ACHN (cell line): Measurements from ENCODE around the gene CBFA2T3.
"Not testable (repeated sequence)": the region's sequence is repeated elsewhere in the genome, so short reads cannot be mapped to it uniquely, and the experiment has no call there.

ENCODE experiments used
- DNase-seq: peaks from one replicate; pipeline ENCODE4 v3.0.0-alpha.2; 2015
- in situ Hi-C: cut with HindIII; loops from 2 replicates; pipeline ENCODE4 v1.10.0; 2017; ENCODE audit warnings: low sequenced_read_pairs, low pct_ligation_motif_present, low pct_unique_long_range_greater_than_20kb

The CBFA2T3 gene

DNA sequence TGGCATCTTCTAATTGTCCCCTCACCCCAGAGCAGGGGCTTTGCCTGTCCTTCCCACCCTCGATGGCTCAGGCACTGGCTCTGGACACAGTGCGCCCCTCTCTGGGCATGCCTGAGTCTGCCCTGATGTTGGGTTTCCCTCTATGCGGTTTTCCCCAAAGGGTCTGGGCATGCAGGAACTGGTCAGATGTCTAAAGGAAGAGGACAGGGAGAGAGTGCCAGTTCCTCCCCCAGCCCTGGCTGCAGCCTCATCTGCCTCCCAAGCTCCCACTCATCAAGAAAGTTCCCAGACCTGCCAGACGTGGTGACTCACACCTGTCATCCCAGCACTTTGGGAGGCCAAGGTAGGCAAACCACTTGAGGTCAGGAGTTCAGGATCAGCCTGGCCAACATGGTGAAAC is 69.2 kb downstream of the CBFA2T3 start:
- in situ Hi-C loops: no loop called here

DNA sequence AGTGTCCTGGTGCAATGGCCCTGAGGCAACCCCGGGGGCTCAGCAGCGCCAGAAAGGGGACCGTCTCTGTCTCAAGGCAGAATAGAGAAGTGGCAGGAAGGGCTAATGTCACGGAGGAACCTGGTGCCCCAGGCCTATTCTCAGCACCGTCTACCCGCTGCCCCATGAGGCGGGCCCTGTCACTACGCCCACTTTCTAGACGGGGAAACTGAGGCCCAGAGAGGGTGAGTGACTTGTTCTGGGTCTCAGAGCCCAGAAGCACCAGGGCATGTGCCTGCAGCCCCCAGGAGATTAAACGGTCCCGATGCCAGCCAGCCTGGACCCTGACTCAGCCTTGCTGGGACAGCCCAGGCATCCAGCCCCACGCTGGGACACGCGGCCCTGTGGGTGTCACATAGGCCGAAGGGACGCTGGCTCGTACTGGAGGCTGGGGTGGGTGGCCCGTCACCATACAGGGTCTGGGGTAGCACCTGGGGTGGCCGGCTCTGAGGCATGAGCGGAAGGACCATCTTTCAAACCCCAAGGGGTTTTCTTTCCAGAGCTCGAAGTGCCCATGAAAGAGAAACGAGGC is 70.4 kb downstream of the CBFA2T3 start:
- in situ Hi-C loops: no loop called here
- no peak for DNase-seq

More for the DNA sequence above, 69.2 kb downstream of the CBFA2T3 start:
- DNase-seq: peak; percentile 12

DNA sequence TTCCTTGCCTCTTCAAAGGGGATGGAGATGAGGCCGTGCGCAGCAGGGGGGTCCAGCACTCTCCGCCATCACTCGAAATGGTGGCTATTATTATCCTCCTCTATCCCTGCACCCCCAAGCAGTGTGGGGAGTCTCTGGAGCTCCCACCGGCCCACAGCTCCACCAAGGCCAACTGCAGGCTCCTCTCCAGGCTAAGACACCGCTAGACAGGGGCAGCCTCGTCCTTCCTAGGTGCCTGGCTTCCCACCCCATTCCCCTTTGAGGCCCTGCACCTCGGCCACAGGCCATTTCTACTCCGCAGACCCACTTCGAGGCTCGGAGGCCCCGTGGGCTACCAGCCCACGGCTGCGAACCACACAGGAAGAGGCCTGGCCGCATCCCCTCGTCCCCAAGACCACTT is 71.0 kb downstream of the CBFA2T3 start:
- no peak for DNase-seq
- in situ Hi-C loops: no loop called here

DNA sequence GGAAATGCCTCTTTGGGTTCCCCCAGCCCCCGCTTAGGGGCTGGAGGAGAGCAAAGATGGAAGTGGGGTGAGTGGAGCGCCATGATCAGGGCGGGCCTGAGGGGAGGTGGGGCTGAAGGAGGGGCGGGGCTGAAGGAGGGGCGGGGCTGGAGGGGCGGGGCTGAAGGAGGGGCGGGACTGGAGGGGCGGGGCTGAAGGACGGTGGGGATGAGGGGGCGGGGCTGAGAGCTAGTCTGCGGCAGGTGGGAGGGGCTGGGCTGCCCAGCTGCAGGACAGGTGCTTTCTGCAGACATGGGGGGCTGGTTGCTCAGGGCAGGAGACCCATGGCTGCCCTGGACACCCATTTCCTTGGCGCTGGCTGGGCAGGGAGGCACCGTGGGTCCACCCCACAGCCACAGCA is 71.4 kb downstream of the CBFA2T3 start:
- in situ Hi-C loops: no loop called here
- DNase-seq: no peak

DNA sequence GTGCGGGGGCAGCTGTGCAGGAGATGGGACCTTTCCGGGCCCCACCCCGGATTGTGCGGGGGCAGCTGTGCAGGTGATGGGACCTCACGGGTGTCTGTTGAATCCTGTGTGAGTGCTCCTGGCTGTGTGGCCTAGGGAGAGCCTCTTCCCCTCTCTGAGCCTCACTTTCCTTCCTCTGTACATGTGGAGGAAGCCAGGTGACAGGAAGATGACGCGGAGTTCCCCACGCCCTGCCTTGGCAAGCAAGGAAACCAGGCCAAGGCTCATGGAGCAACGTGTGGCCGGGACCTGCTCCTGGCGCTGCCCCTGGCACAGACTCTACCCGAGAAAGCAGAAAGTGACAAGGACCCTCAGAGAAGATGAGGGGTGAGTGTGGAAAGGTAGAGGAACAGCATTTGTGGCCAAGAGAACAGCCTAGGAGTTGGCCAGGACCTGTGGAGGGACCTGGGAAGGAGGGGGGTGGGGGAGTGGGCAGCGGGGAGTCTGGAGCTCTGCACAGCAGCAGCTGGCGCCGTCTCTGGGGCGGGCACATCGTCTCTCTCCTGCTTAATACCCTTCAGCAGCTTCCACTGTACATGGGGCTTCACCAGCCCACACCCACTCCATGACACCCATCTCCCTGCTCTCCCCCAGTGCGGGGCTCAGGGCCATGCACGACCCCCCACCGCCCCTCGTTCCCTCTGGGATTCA is 72.2 kb downstream of the CBFA2T3 start:
- in situ Hi-C loops: no loop called here
- no peak for DNase-seq

DNA sequence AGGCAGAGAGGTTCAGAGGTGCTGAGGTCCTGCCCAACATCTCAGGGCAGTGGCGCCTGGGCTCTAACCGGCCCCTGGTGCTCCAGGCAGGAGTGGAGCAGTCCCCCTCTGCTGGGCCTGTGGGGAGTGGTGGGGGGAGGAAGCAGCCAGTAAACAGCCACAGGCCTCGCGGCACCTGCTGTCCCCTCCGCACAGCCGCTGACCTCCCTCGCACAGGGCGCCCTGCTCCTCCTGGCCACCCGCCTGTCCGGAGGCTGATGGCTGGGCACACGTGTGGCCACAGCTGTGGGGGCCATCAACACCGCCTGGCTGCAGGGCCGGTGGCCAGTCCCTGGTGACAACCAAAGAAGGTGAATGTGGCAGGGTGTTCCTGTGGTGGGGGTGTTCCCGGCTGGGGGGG is 73.7 kb downstream of the CBFA2T3 start:
- in situ Hi-C loops: no loop called here
- DNase-seq: no peak

DNA sequence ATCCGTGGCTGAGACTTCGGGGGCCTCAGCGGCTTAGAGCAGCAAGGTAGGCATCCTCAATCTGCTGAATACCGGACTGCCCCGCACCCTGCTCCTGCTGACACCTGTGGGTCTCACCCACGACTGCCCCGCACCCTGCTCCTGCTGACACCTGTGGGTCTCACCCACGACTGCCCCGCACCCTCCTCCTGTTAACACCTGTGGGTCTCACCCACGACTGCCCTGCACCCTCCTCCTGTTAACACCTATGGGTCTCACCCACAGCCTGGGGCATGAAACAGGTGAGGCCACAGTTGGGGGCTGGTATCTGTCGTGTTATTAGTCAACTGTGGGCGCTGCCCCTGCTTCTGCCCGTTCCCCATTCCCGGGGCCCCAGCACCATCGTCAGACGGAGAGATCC is 74.3 kb downstream of the CBFA2T3 start:
- in situ Hi-C loops: no loop called here
- DNase-seq: no peak

DNA sequence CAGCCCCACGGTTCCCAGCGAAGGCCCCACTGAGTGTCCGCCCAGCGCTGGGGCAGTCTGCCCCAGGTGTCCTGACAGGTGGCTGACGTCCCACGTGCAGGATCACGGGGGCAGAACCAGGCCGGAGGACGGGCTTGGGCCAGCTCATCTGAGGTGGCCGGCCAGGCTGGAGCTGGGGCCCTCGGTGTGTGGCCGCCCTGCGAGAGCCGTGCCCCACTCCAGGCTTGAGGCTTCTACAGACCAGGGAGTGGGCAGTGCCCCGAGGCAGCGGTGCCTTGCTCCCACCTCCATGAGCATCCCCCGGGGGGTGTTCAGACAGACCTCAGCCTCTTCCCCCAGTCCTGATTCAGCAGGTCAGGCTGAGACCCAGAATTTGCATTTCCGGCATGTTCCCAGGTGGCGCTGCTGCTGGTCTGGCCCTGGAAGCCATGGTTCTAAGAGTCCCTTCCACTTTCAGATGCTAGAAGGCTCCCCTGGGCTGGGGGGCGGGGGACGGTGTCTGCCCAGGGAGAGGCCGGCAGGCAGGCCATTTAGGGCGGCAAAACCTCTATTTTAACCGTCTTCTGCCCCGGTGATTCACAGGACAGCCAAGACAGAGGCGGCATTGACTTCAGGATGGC is 75.2 kb downstream of the CBFA2T3 start:
- DNase-seq: no peak

DNA sequence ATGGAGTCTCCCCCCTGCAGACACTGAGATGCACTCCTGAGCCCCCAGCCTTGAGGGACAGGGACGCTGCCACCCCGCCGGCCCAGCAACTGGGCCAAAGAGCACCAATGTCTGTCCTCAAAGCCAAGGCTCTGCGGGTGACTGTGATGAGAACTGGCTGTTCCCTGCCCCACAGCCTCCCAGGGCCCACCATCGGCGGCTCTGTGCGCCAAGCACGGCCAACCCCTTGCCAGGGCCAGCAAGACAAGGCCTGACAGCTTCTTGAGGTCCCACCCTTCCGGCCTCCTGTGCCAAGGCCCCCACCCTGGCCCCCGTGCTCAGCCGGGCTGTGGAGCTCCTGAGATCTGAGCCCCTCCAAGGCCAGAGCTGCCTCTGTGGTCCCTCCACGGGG is 76.3 kb downstream of the CBFA2T3 start:
- no peak for DNase-seq
- in situ Hi-C loops: no loop called here

More for the DNA sequence above, 75.2 kb downstream of the CBFA2T3 start:
- in situ Hi-C loops: no loop called here

DNA sequence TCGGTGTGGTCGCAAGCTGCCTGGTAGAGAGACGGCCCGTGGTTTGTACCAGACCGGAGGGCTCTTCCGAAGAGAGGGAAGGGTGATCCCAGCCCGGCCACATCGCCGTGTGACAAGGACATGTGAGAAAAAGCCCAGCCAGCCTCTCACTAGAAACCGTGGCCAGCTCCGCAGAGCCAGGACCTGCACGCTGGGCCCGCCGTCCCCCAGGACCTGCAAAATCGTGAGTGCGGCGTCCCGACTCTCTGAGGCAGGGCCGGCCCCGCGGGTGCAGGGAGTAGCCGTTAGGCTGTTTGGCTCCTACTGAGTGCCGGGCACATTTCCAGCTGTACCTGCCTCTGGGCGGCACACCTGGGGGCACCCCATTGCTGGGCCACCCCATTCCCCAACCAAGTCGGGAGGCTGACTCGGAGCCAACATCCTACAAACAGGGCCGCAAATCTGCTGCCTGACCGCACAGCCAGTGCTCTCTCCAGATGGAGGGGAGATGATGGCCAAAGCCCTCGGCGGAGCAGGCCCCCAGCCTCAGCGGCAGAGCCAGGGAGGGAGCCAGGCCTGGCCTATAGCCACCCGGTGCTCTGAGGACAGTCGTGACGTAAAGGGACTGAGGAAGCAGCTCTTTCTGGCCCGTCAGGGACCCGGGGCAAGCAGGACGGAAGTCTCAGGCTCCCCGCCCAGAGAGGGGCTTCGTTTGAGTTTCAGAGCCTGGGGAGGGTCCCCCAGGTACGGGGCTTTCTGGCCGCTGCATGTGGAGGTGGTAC is 76.9 kb downstream of the CBFA2T3 start:
- in situ Hi-C loops: no loop called here
- DNase-seq: no peak

DNA sequence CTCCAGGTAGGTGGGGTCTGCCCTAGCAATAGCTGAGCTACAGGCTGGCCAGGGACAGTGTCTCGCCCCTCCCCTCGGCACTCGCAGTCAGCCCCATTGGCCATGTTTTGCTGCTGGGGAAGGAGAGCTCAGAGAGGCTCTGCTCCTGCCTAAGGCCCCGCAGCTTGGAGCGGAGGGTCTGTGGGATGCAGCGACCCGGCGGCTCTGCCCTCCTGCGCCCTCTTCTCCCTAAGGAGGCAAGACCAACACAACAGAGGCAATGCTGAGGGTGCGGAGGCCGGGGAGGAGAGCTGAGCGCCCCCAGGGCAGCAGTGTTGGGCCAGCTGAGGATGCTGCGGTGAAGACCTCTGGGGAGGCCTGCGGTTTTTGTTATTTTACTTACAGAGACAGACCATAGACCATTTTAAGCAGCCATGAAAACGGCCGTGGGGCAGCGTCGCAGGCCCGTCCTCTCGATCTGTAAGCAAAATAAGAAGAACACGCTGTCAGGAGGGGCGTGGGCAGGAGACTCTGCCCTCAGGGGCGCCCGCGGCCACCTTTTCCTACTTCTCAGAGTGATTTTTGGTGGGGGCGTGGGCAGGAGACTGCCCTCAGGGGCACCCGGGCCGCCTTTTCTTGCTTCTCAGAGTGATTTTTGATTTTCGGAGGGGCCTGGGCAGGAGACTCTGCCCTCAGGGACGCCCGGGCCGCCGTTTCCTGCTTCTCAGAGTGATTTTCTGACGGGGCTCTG is 79.1 kb downstream of the CBFA2T3 start:
- in situ Hi-C loops: no loop called here
- DNase-seq: no peak

DNA sequence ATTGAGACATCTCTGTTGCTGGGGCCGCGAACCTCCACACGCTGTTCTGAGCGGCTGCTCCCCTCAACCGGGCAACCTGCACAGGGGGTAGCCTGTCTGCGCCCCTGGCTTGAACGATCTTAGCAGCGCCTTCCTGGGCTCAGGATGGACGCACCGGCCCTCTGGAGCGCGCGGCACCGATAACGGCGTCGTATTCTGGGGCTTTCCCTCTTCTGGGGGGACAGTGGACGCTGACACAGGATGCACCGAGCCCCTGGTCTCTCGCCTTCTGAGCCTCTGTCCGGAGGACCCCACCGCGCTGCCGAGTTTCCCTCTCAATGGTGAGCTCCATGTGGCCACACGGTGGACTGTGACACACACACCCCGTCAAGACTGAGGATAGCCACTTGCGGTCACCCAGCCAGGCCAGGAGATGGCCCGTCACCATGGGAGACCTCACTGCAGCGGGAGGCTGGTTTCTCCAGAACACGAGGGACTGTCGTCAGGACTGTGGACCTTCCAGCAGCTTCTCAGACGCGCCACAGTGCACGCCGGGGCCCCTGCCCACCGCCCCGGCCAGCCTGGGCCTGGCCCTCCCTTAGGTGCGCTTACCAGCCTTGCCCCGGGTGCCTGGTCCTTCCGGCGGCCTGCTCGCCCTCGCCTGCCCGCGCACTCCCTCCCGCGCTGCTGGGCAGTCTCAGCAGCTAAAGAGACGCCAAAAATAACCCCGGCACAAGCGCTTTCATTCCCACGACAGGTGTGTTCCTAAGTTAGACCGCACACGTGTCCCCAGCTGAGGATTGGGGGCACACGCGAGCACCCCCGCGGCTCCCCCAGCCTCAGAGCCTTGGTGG is 80.6 kb downstream of the CBFA2T3 start:
- in situ Hi-C loops: no loop called here
- DNase-seq: no peak

DNA sequence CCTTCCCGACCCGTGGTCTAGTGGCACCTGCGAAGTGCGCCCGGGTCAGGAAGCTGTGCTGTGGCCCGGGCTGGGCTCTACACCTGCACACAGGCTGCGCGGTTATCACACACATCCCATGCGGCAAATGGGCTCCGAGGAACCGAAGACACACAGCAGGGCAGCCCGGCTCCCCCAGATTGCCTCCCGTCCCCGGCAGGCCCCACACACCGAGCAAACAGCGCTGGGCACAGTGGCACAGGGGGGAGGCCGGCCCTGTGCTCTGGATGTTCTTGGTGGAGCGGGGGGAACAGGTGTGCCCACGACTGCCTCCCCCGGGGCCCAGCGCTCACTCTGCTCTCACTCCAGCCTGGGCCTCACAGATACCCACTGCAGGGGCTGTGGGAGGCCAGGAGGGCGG is 81.7 kb downstream of the CBFA2T3 start:
- no peak for DNase-seq
- in situ Hi-C loops: no loop called here

DNA sequence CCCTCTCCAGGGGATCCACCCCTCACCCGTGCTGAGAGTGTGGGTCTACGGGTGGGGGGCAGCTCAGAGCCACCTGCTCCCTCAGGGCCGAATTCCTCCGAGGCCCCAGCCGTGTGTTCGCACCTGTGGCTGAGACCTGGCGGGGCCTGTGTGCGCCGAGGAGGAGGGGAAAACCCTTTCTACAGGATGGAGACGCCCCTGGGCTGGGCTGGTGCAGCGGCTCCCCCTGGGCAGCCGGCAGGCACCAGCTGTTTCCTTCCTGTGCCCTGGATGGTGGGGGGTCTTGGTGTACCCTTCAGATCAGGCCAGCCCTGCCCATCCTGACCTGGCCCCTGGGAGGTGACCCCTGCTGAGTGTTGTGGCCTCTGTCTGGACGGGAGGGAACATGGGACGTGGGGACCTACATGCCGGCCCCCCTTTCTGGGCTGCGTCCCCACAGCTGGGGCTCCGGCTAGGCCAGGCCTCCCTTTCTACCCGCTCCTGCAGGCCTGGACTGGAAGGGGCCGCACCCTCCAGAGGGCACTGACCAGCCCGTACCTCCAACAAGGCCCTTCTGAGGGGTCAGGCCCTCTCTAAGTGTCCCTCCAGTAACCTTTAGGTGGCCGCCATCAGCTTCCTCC is 82.2 kb downstream of the CBFA2T3 start:
- in situ Hi-C loops: no loop called here
- no peak for DNase-seq

DNA sequence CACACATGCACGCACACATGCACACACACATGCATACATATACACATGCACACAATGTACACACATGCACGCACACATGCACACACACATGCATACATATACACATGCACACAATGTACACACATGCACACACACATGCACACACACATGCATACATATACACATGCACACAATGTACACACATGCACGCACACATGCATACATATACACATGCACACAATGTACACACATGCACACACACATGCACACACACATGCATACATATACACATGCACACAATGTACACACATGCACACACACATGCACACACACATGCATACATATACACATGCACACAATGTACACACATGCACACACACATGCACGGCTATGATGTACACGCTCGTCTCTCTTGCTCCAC is 82.7 kb downstream of the CBFA2T3 start:
- DNase-seq, in situ Hi-C loops: not testable (repeated sequence)

DNA sequence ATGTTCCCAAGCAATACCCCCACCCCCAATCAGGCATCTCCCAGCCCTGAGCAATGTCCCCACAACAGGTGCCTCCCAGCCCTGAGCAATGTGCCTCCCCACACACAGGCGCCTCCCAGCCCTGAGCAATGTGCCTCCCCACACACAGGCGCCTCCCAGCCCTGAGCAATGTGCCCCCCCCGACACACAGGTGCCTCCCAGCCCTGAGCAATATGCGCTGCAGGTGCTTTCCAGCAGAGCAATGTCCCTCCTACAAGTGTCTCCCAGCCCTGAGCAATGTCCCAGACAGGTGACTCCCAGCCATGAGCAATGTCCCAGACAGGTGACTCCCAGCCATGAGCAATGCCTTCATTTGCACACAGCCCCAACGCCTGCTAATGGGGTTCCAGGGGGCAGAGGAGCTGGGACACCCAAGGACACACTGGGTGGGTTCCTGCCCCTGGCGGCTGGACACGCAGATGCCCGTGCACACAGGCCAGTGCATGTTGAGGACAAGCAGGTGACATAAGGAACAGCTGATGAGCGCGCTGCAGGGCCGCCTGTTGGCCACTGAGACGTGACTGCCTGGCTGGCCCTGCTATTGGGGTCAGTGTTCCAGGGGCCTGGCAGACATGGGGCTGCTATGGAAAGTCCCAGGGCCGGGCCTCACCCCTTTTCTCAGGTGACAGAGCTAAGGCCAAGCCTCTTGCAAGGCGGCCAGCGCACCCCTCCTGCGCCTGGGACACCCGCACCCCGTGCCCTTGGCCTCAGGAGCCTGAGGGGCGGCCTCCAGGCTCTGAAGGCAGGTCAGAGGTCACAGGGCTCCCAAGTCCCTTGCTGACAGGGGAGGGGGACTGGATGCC is 83.7 kb downstream of the CBFA2T3 start:
- no peak for DNase-seq
- in situ Hi-C loops: no loop called here

DNA sequence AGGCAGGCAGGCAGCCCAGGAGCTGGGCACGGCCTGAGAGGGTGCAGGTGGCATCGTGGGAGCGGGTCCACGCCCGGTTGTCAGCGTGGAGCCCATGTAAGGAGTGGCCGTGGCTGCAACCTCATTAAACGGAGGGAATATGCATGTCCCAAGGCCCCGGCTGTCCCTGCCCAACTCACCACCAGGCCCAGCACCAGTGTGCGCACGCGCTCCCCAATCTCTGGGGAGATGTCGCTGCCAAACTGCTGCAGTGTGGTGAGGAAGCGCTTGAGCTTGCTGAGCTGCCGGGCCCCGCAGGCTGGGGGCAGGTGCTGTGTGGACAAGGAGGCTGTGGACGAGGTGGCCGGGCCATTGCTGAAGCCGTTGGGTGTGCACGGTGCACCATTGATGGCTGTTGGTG is 84.9 kb downstream of the CBFA2T3 start:
- no peak for DNase-seq
- in situ Hi-C loops: no loop called here
